Stimulated activated CD8-positive, alpha-beta memory T cell treated with anti-CD3 and anti-CD28 coated beads, Interleukin-15, amount 100 ng/mL, for 48 hours (primary cell): ENCODE data around the gene SMCO2.

Experiments used
- DNase-seq, 2 donors: peaks; one replicate each; pipeline ENCODE4 v3.0.0-alpha.2; 2020; ENCODE audit warnings: low read depth in 2 of 2

The SMCO2 gene

DNA sequence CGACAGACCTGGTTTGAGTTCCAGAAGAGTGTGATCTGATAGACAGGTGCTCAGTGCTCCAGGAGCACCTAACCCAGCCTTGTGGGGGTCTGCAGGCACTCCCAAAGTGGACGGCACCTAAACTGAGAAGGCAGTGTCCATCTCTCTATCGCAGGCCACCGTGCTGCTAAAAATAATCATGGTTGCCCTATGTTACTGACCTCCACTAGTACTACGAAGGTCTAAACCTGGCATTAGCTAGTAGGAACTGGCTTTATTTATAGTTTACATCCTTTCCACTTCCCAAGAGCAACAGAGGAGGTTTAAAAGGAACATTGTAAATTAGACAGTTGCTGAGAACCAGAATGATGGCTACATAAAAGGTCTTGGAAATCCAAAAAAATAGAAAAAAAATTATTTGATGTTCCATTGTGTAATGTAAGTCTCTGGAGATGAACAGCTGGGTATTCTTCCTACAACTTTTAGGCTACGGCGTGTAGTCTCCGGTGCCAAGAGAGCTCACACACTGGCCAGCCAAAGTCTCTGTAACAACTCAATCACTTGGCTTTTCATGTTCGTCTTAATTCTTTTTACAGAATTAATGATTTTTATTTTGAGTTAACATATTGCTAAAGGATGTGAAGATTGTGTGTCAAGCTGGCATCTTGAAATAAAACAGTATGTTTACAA, 104.8 kb downstream of the SMCO2 start:
- DNase-seq = no peak
